Erythroblast (primary cell): ENCODE data around the gene CTNNBIP1.

Source experiments
- GATA1 ChIP-seq: IDR thresholded peaks from 2 replicates; pipeline ENCODE4 v1.6.1; 2011; ENCODE audit warnings: low read depth, mild to moderate bottlenecking, control low read depth, low read length, moderate library complexity
- POLR2A ChIP-seq: IDR thresholded peaks from 2 replicates; pipeline ENCODE4 v1.6.1; 2011; ENCODE audit warnings: mild to moderate bottlenecking, low read length

DNA sequence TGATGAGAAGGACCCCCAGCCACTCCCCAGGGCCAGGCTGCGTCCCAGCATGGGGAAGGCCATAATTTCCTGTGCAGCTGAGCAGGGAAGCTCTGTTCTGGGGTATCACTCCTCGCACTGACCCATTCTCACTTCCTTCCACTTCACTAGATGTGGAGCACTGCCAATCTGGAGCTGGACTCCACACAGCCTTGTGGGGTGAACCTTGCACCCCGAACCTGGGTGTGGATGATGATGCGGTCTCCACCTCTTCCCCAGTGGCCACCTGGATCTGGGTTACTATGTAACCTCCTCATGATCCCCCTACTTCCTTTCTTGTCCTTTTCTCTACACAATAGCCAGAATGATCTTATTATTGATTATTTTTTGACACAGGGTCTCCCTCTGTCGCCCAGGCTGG is 36.7 kb downstream of the CTNNBIP1 start:
- TF ChIP-seq POLR2A (no peak), GATA1 (no peak)
